ENCODE results near the gene PAPPA2.
"Not testable (repeated sequence)": the region's sequence is repeated elsewhere in the genome, so short reads cannot be mapped to it uniquely, and the experiment has no call there.

The PAPPA2 gene

GRCh38 chr1:176462674-176463378, at the start of gene PAPPA2:
PAPPA2 (plus strand) TSS chr1:176463175; CDS start chr1:176556323, 93,148 bp downstream.
- DNase-seq (ENCODE audit: low read depth in 2 of 2), result no peak

- no peak for DNase-seq (ENCODE audit: low read depth in 2 of 2)
Measured at GRCh38 chr1:176416777-176417176, 46.2 kb upstream of the PAPPA2 start.

GRCh38 chr1:176419608-176420007, 43.4 kb upstream of the PAPPA2 start:
- not testable (repeated sequence) for DNase-seq (ENCODE audit: low read depth in 2 of 2)

GRCh38 chr1:176434234-176434633, 28.7 kb upstream of the PAPPA2 start:
- no peak for DNase-seq (ENCODE audit: low read depth in 2 of 2)

GRCh38 chr1:176436251-176436650, 26.7 kb upstream of the PAPPA2 start:
- no peak for DNase-seq (ENCODE audit: low read depth in 2 of 2)

GRCh38 chr1:176440176-176440575, 22.8 kb upstream of the PAPPA2 start:
- DNase-seq (ENCODE audit: low read depth in 2 of 2), result no peak

- no peak for DNase-seq (ENCODE audit: low read depth in 2 of 2)
Measured at GRCh38 chr1:176444286-176444685, 18.7 kb upstream of the PAPPA2 start.

- no peak for DNase-seq (ENCODE audit: low read depth in 2 of 2)
Measured at GRCh38 chr1:176445402-176445801, 17.6 kb upstream of the PAPPA2 start.

GRCh38 chr1:176448340-176448739, 14.6 kb upstream of the PAPPA2 start:
- DNase-seq (ENCODE audit: low read depth in 2 of 2), result no peak

- no peak for DNase-seq (ENCODE audit: low read depth in 2 of 2)
Measured at GRCh38 chr1:176450526-176450925, 12.4 kb upstream of the PAPPA2 start.

GRCh38 chr1:176451741-176452140, 11.2 kb upstream of the PAPPA2 start:
- not testable (repeated sequence) for DNase-seq (ENCODE audit: low read depth in 2 of 2)

- no peak for DNase-seq (ENCODE audit: low read depth in 2 of 2)
Measured at GRCh38 chr1:176456795-176457194, 6.2 kb upstream of the PAPPA2 start.

GRCh38 chr1:176460544-176461336, 2.2 kb upstream of the PAPPA2 start:
- no peak for DNase-seq (ENCODE audit: low read depth in 2 of 2)

GRCh38 chr1:176461576-176461975, 1.4 kb upstream of the PAPPA2 start:
- no peak for DNase-seq (ENCODE audit: low read depth in 2 of 2)

GRCh38 chr1:176466514-176466913, 3.5 kb downstream of the PAPPA2 start:
- DNase-seq (ENCODE audit: low read depth in 2 of 2), result no peak

- no peak for DNase-seq (ENCODE audit: low read depth in 2 of 2)
Measured at GRCh38 chr1:176469450-176470010, 6.6 kb downstream of the PAPPA2 start.

GRCh38 chr1:176471338-176472121, 8.6 kb downstream of the PAPPA2 start:
- no peak for DNase-seq (ENCODE audit: low read depth in 2 of 2)

GRCh38 chr1:176479971-176480370, 17.0 kb downstream of the PAPPA2 start:
- no peak for DNase-seq (ENCODE audit: low read depth in 2 of 2)

GRCh38 chr1:176480750-176481149, 17.8 kb downstream of the PAPPA2 start:
- no peak for DNase-seq (ENCODE audit: low read depth in 2 of 2)

- DNase-seq (ENCODE audit: low read depth in 2 of 2), result no peak
Measured at GRCh38 chr1:176485083-176485482, 22.1 kb downstream of the PAPPA2 start.

GRCh38 chr1:176494436-176494835, 31.5 kb downstream of the PAPPA2 start:
- DNase-seq (ENCODE audit: low read depth in 2 of 2), result no peak

- no peak for DNase-seq (ENCODE audit: low read depth in 2 of 2)
Measured at GRCh38 chr1:176499671-176500070, 36.7 kb downstream of the PAPPA2 start.

Measured in activated CD4-positive, alpha-beta T cell treated with anti-CD3 and anti-CD28 coated beads for 24 hours (primary cell).